Choroid plexus epithelial cell (primary cell): ENCODE results near the gene NCKAP5.

Source experiments
- DNase-seq: peaks from one replicate; pipeline ENCODE4 v3.0.0-alpha.2; 2010; ENCODE audit warnings: low read depth
- H3K4me3 ChIP-seq: 2 replicates; pipeline ENCODE4 v1.5.1; 2011; ENCODE audit warnings: low read depth, mild to moderate bottlenecking, control low read depth, low read length, moderate library complexity
- TF ChIP-seq, protein P1 (sequence below): conservative IDR thresholded peaks from 2 replicates; pipeline ENCODE4 v1.5.1; 2011; ENCODE audit warnings: low read depth, mild to moderate bottlenecking, control low read depth, inconsistent platforms, low read length, moderate library complexity

Gene NCKAP5

DNA sequence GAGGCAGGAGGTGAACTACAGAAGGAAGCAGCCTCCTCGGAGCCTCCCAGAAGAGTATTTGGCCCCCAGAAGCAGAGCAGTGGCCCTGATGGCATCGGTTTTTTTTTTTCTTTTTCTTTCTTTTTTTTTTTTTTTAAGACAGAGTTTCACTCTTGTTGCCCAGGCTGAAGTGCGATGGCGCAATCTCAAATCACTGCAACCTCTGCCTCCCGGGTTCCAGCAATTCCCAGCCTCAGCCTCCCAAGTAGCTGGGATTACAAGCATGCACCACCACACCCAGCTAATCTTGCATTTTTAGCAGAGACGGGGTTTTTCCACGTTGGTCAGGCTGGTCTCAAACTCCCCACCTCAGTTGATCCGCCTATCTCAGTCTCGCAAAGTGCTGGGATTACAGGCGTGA, 34.8 kb upstream of the NCKAP5 start:
- H3K4me3 ChIP-seq = no peak overlapping the region
- DNase-seq = no peak
- TF ChIP-seq, protein P1, sequence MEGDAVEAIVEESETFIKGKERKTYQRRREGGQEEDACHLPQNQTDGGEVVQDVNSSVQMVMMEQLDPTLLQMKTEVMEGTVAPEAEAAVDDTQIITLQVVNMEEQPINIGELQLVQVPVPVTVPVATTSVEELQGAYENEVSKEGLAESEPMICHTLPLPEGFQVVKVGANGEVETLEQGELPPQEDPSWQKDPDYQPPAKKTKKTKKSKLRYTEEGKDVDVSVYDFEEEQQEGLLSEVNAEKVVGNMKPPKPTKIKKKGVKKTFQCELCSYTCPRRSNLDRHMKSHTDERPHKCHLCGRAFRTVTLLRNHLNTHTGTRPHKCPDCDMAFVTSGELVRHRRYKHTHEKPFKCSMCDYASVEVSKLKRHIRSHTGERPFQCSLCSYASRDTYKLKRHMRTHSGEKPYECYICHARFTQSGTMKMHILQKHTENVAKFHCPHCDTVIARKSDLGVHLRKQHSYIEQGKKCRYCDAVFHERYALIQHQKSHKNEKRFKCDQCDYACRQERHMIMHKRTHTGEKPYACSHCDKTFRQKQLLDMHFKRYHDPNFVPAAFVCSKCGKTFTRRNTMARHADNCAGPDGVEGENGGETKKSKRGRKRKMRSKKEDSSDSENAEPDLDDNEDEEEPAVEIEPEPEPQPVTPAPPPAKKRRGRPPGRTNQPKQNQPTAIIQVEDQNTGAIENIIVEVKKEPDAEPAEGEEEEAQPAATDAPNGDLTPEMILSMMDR = no peak

DNA sequence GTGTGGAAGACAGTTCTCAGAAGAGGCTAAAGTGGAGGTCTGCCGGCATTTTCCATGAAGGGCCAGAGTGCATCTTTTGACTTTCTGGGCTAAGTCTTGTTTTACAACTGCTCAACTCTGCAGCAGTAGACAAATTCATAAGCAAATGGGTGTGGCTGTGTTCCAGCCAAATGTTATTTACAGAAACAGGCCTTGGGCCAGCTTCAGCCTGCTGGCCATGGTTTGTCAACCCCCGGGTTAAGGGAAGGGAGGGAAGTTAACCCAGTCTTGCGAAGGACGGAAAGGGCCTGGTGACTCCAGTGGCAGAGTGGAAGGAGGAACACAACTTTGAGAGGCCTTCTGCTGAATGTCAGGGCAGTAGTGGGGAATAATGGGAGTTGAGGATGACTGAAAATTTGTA, 34.3 kb upstream of the NCKAP5 start:
- no peak for DNase-seq
- TF ChIP-seq, protein P1 = no peak
- no peak overlapping the region for H3K4me3 ChIP-seq

DNA sequence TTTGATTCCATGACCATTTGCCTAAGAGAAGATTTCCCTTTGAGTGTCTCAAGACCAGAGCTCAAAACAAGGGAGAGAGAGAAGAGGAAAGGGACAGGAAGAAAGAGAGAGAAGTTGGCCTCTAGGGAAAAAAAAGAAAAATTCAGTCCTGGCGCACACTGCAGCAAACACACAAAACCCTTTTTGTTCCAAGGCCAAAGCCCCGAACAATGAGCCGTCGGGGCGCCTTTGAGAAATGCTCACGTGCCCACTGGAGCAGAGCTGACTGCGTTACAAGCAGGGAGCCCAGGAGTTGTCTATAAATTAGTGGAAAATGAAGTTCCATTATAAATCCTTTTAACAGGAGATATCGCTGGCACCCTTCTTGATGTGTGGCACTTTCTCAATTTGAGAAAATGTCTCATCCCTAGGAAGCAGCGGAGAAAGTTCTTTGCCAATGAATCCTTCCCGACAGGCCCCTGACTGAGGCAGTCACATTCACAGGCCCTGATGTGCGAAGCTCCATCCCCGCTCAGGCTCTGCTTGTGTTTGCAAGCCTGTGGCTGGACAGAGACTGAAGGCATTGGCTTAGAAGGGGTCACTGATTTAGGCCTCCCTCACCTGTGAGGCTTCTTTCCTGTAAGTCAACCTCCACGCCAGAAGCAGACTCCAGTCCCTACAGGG, 32.1 kb upstream of the NCKAP5 start:
- no peak for DNase-seq
- TF ChIP-seq, protein P1 = no peak
- H3K4me3 ChIP-seq = no peak overlapping the region

DNA sequence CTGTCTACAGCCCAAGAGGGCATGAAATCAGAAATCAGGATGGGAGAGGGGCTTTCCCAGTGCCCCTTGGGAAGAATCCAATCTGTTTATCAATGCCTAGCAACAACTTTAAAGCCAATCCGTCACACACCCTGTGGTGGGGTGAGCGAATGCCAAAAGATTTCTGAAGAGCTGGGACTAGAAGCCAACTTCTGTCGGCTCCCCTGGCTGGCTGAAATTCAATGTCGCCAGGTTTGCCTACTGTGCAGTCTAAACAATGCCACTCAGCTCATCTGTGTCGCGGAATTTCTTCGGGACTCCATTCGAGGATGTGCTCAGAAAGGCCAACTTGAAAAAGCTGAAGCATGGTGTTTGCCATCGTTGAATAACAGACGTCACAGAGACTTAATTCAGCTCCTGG, 31.5 kb upstream of the NCKAP5 start:
- H3K4me3 ChIP-seq = no peak overlapping the region
- TF ChIP-seq, protein P1 = no peak
- DNase-seq = no peak

DNA sequence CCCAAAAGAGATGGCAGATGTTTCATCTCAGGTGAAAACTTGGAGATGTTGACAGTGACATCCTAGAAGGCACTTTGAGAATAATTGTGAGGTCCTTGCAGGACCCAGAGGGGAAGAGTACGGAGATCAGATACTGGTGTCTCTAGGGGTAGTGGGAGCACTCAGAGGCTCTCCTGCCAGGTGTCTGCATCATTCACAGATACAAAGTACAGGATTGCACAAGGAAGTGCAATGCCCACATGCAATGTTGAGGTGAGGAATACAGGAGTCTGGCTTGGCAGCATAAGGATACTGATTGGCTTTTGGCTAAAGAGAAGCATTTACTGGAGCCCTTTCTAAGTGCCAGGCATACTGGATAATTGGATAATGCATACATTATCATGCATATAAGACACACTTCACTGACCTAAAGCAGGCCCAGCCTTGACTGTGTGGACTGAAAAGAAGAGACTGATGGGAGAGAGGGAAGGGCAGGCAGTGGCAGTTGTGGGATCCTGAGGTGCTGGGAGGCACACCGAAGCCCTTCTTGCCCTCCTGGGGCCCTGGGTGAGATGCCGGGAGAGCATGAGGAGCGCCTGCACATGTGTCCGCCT, 31.0 kb upstream of the NCKAP5 start:
- TF ChIP-seq, protein P1 = no peak
- no peak overlapping the region for H3K4me3 ChIP-seq
- no peak for DNase-seq

DNA sequence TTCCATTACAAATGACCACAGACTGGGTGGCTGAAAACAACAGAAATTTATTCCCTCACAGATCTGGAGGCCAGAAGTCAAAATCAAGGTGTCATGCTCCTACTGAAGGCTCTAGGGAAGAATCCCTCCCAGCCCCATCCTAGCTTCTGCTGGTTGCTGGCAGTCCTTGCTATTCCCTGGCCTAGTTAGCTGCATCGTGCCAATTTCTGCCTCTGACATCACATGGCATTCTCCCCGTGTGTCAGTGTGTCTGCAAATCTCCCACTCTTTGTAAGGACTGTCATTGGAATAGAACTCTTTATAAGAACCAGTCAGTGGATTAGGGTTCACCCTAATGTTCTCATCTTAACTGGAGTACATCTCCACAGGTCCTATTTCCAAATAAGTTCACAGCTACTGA, 30.5 kb upstream of the NCKAP5 start:
- TF ChIP-seq, protein P1 = no peak
- DNase-seq = no peak
- no peak overlapping the region for H3K4me3 ChIP-seq
